22Rv1 (cell line): ENCODE data around the gene SFI1.

Experiments used
- ZFX ChIP-seq: fragments of 450-650 bp; IDR thresholded peaks from 2 replicates; pipeline ENCODE4 v1.6.1; 2017; ENCODE audit warnings: antibody characterized with exemption, borderline replicate concordance
- TF ChIP-seq, protein P1 (sequence below): fragments of 450-650 bp; IDR thresholded peaks from 2 replicates; pipeline ENCODE4 v1.5.1; 2017; ENCODE audit warnings: mild to moderate bottlenecking

DNA sequence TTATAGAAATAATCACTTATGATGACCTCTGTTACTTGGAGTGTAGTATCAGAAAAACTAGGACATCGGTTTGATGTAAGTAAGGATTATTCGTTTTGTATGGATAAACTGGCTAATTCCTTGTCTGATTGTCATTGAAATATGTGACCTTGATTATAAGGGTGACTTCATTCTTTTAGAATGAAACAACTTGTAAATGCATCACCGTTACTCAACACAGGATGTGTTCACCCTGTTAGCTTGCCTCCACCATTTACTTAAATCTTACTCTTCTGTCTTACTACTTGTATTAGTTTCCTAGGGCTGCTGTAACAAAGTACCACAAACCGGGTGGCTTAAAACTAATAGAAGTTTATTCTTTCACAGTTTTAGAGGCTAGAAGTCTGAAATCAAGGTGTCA lies 7.9 kb downstream of the SFI1 start:
- TF ChIP-seq, protein P1, sequence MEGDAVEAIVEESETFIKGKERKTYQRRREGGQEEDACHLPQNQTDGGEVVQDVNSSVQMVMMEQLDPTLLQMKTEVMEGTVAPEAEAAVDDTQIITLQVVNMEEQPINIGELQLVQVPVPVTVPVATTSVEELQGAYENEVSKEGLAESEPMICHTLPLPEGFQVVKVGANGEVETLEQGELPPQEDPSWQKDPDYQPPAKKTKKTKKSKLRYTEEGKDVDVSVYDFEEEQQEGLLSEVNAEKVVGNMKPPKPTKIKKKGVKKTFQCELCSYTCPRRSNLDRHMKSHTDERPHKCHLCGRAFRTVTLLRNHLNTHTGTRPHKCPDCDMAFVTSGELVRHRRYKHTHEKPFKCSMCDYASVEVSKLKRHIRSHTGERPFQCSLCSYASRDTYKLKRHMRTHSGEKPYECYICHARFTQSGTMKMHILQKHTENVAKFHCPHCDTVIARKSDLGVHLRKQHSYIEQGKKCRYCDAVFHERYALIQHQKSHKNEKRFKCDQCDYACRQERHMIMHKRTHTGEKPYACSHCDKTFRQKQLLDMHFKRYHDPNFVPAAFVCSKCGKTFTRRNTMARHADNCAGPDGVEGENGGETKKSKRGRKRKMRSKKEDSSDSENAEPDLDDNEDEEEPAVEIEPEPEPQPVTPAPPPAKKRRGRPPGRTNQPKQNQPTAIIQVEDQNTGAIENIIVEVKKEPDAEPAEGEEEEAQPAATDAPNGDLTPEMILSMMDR: no peak
- no peak for TF ChIP-seq ZFX
